ENCODE measurements around the gene CDK2.

DNA sequence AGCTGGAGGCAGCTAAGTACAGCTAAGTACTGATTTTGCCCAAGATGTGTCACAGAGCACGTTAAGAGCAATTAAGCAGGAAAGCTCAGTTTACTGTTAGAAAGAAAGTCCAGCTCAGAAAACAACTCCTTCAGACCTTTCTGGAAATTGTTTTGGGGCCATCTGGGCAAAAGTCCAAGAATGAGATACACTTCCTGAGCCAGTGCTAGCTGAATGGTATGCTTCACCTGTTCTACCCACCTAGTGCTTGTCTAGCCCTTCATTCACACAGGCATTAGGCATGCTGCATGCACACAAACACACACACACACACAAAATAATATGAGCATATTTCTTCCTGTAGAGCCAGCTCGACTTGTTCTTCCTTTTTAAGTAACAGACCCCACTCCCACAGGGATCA lies 47.6 kb downstream of the CDK2 start:
- TF ChIP-seq, protein P1, sequence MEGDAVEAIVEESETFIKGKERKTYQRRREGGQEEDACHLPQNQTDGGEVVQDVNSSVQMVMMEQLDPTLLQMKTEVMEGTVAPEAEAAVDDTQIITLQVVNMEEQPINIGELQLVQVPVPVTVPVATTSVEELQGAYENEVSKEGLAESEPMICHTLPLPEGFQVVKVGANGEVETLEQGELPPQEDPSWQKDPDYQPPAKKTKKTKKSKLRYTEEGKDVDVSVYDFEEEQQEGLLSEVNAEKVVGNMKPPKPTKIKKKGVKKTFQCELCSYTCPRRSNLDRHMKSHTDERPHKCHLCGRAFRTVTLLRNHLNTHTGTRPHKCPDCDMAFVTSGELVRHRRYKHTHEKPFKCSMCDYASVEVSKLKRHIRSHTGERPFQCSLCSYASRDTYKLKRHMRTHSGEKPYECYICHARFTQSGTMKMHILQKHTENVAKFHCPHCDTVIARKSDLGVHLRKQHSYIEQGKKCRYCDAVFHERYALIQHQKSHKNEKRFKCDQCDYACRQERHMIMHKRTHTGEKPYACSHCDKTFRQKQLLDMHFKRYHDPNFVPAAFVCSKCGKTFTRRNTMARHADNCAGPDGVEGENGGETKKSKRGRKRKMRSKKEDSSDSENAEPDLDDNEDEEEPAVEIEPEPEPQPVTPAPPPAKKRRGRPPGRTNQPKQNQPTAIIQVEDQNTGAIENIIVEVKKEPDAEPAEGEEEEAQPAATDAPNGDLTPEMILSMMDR (IDR thresholded peaks at IDR 0.05), result no peak
- TF ChIP-seq EZH2 (IDR thresholded peaks at IDR 0.05), result no peak
- TF ChIP-seq EZH2phosphoT487 (IDR thresholded peaks at IDR 0.05), result no peak
